HepG2 (cell line): ENCODE data around the gene ZNF425. TPM values are rescaled to one million over a fixed set of nuclear protein-coding genes. Genes with fewer than 3 reads are reported as not detected.
A peak's percentile ranks its signal among the peaks of the same experiment; 100 is the strongest.

Source experiments
- ARID2 ChIP-seq: sonication (generic); formaldehyde crosslinking; IDR thresholded peaks from 2 replicates; pipeline ENCODE4 v1.8.1; 2022; ENCODE audit warnings: mild to moderate bottlenecking, missing genetic modification reagents, borderline replicate concordance
- ATRX ChIP-seq: sonication (generic); formaldehyde crosslinking; IDR thresholded peaks from 2 replicates; pipeline ENCODE4 v1.4.0; 2020; ENCODE audit warnings: missing genetic modification reagents, borderline replicate concordance
- BCL3 ChIP-seq: sonication (generic); formaldehyde crosslinking; IDR thresholded peaks from 2 replicates; pipeline ENCODE4 v1.5.1; 2020; ENCODE audit warnings: mild to moderate bottlenecking, missing genetic modification reagents, moderate library complexity
- EEA1 ChIP-seq: sonication (generic); formaldehyde crosslinking; IDR thresholded peaks from 2 replicates; pipeline ENCODE4 v1.5.1; 2020; ENCODE audit warnings: mild to moderate bottlenecking, missing genetic modification reagents, borderline replicate concordance
- FOXO4 ChIP-seq: sonication (generic); formaldehyde crosslinking; conservative IDR thresholded peaks from 2 replicates; pipeline ENCODE4 v1.8.1; 2023; ENCODE audit warnings: missing genetic modification reagents
- GPN1 ChIP-seq: sonication (generic); formaldehyde crosslinking; IDR thresholded peaks from 2 replicates; pipeline ENCODE4 v1.5.1; 2020; ENCODE audit warnings: missing genetic modification reagents, borderline replicate concordance
- HCFC1 ChIP-seq: fragments of 150-350 bp; IDR thresholded peaks from 2 replicates; pipeline ENCODE4 v1.6.1; 2014; ENCODE audit warnings: low read depth, low read length
- HNF4A ChIP-seq: sonication (generic); formaldehyde crosslinking; IDR thresholded peaks from 2 replicates; pipeline ENCODE4 v1.4.0; 2020; ENCODE audit warnings: missing genetic modification reagents
- KLF11 ChIP-seq: IDR thresholded peaks from 2 replicates; pipeline ENCODE4 v1.6.1; 2016; ENCODE audit warnings: missing compliant biosample characterization
- MYC ChIP-seq: sonication (generic); formaldehyde crosslinking; IDR thresholded peaks from 2 replicates; pipeline ENCODE4 v1.9.0; 2021; ENCODE audit warnings: missing genetic modification reagents, borderline replicate concordance
- PITX1 ChIP-seq: sonication (generic); formaldehyde crosslinking; IDR thresholded peaks from 2 replicates; pipeline ENCODE4 v1.5.1; 2020; ENCODE audit warnings: mild to moderate bottlenecking, missing genetic modification reagents
- RBFOX2 ChIP-seq: fragments of 200-400 bp; formaldehyde crosslinking; IDR thresholded peaks from 2 replicates; pipeline ENCODE4 v1.6.1; 2017; ENCODE audit warnings: low read depth, mild to moderate bottlenecking, low read length
- SUZ12 ChIP-seq: fragments of 150-350 bp; IDR thresholded peaks from 2 replicates; pipeline ENCODE4 v1.6.1; 2014; ENCODE audit warnings: low read depth, low read length
- ZBTB33 ChIP-seq: sonication (generic); formaldehyde crosslinking; IDR thresholded peaks from 2 replicates; pipeline ENCODE4 v1.4.0; 2020; ENCODE audit warnings: missing genetic modification reagents
- ZFYVE20 ChIP-seq: sonication (generic); formaldehyde crosslinking; IDR thresholded peaks from 2 replicates; pipeline ENCODE4 v1.8.0; 2023; ENCODE audit warnings: low read depth, mild to moderate bottlenecking, moderate library complexity, missing genetic modification reagents, borderline replicate concordance
- ZNF121 ChIP-seq: sonication (generic); formaldehyde crosslinking; IDR thresholded peaks from 2 replicates; pipeline ENCODE4 v1.5.0; 2020; ENCODE audit warnings: mild to moderate bottlenecking, missing genetic modification reagents
- ZNF180 ChIP-seq: sonication (generic); formaldehyde crosslinking; IDR thresholded peaks from 2 replicates; pipeline ENCODE4 v1.4.0; 2020; ENCODE audit warnings: low read depth, missing genetic modification reagents, borderline replicate concordance
- ZNF232 ChIP-seq: sonication (generic); formaldehyde crosslinking; IDR thresholded peaks from 2 replicates; pipeline ENCODE4 v1.4.0; 2020; ENCODE audit warnings: missing genetic modification reagents, borderline replicate concordance
- ZNF263 ChIP-seq: sonication (generic); formaldehyde crosslinking; IDR thresholded peaks from 2 replicates; pipeline ENCODE4 v1.4.0; 2020; ENCODE audit warnings: missing genetic modification reagents
- ZNF296 ChIP-seq: sonication (generic); formaldehyde crosslinking; conservative IDR thresholded peaks from 2 replicates; pipeline ENCODE4 v1.5.0; 2020; ENCODE audit warnings: mild to moderate bottlenecking, missing genetic modification reagents
- ZNF468 ChIP-seq: sonication (generic); formaldehyde crosslinking; IDR thresholded peaks from 2 replicates; pipeline ENCODE4 v1.8.0; 2022; ENCODE audit warnings: mild to moderate bottlenecking, moderate library complexity, missing genetic modification reagents
- ZNF691 ChIP-seq: sonication (generic); formaldehyde crosslinking; IDR thresholded peaks from 2 replicates; pipeline ENCODE4 v1.4.0; 2020; ENCODE audit warnings: missing genetic modification reagents, low read depth, mild to moderate bottlenecking, borderline replicate concordance
- ZNF784 ChIP-seq: sonication (generic); formaldehyde crosslinking; IDR thresholded peaks from 2 replicates; pipeline ENCODE4 v1.5.1; 2020; ENCODE audit warnings: missing genetic modification reagents, mild to moderate bottlenecking, borderline replicate concordance
- ZZZ3 ChIP-seq: sonication (generic); formaldehyde crosslinking; IDR thresholded peaks from 2 replicates; pipeline ENCODE4 v1.4.0; 2020; ENCODE audit warnings: missing genetic modification reagents, mild to moderate bottlenecking, borderline replicate concordance
- polyA plus RNA-seq, 8 experiments: library from polyadenylated mRNA; depleted of rRNA in 3 of 8; stranded (reverse) in 7 of 8; unstranded in 1 of 8; fragments of >200 nt; fragmentation: Illumina TruSeq in 4 of 8; extraction: Trizol in 4 of 8; gene quantifications; 2 replicates each; pipeline versions ENCODE4 v1.2.1 to v1.2.3, GENCODE V29; 2011 to 2016; ENCODE audit warnings: low read depth in 4 of 8, missing spikeins in 1 of 8, mixed read lengths in 1 of 8; ENCODE audit not compliant: insufficient read depth in 1 of 8
- total RNA-seq, 5 experiments: library from RNA; depleted of rRNA; stranded (reverse); fragments of >200 nt; fragmentation: Illumina TruSeq; extraction: Trizol; gene quantifications; 2 replicates each; pipeline ENCODE4 v1.2.3, GENCODE V29; 2016; ENCODE audit warnings: low read depth in 1 of 5

Gene ZNF425
- total and polyA plus RNA-seq, 2 of the 13 experiments (the other 11 are each of a cell fraction or from before 2014, with no cell fraction given): 0.51 to 1.1 TPM

GRCh38 chr7:149125863-149126661, at the start of gene ZNF425 (continued):
- TF ChIP-seq ZNF296 (CRISPR knock-in tag): peak; percentile 4
- peak; percentile 57; the same call in 1 of the 2 replicates for TF ChIP-seq EEA1
- peak; percentile 67 for TF ChIP-seq SUZ12
- no peak for TF ChIP-seq GPN1 (CRISPR knock-in tag)
- no peak for TF ChIP-seq KLF11 (CRISPR knock-in tag)
- peak; percentile 49 for TF ChIP-seq ZNF691 (CRISPR knock-in tag)
- no peak for TF ChIP-seq ZNF180 (CRISPR knock-in tag)
- peak; percentile 94 for TF ChIP-seq ZNF468
- peak; percentile 60; the same call in 1 of the 2 replicates for TF ChIP-seq HCFC1
- TF ChIP-seq ZNF121 (CRISPR knock-in tag): peak; percentile 67; the same call in 1 of the 2 replicates
- 0 out of 2 replicates have a peak, but pooled peaks have one; percentile 55 for TF ChIP-seq ZFYVE20 (CRISPR knock-in tag)
- peak; percentile 49; the same call in 1 of the 2 replicates for TF ChIP-seq PITX1 (CRISPR knock-in tag)
- TF ChIP-seq ZBTB33 (CRISPR knock-in tag): peak; percentile 87
- TF ChIP-seq HNF4A (CRISPR knock-in tag): peak; percentile 72
- no peak for TF ChIP-seq ZNF784 (CRISPR knock-in tag)
- TF ChIP-seq MYC (CRISPR knock-in tag): peak; percentile 87
- TF ChIP-seq FOXO4 (CRISPR knock-in tag): no peak
- TF ChIP-seq ARID2 (CRISPR knock-in tag): no peak
- peak; percentile 65 for TF ChIP-seq ZNF263 (CRISPR knock-in tag)
- TF ChIP-seq RBFOX2: peak; percentile 97
- TF ChIP-seq ZZZ3 (CRISPR knock-in tag): peak; percentile 94
- TF ChIP-seq BCL3 (CRISPR knock-in tag): peak; percentile 52
- TF ChIP-seq ZNF232 (CRISPR knock-in tag): no peak
- TF ChIP-seq ATRX (CRISPR knock-in tag): no peak
